ENCODE results near the gene SMARCE1.

SMARCE1 gene

GRCh38 chr17:40607641-40608040 is 40.0 kb downstream of the SMARCE1 start:
- H3K27me3 ChIP-seq (replicated peaks; ENCODE audit: control insufficient read depth, insufficient read depth, low read length): no peaks in the 10 kb centered on the region
- no peaks in the 10 kb centered on the region for H3K9me3 ChIP-seq (ENCODE audit: control insufficient read depth, low read length)
- DNase-seq (ENCODE audit: low read depth): no peak
- peaks cover 3% of the 10 kb centered on the region for H3K4me1 ChIP-seq (ENCODE audit: control insufficient read depth, insufficient read depth, low read length)
- no peak overlapping the region for H3K4me3 ChIP-seq (ENCODE audit: low read length)
- H3K9ac ChIP-seq (ENCODE audit: low read length): no peak overlapping the region
- H3K36me3 ChIP-seq (ENCODE audit: control insufficient read depth, insufficient read depth, low read length, severe bottlenecking): no peaks in the 10 kb centered on the region

- Histone ChIP-seq H3K36me3 (ENCODE audit: control insufficient read depth, insufficient read depth, low read length, severe bottlenecking) (no peaks in the 10 kb centered on the region), H3K9me3 (ENCODE audit: control insufficient read depth, low read length) (no peaks in the 10 kb centered on the region), H3K9ac (ENCODE audit: low read length) (no peak overlapping the region), H3K4me3 (ENCODE audit: low read length) (no peak overlapping the region), H3K4me1 (ENCODE audit: control insufficient read depth, insufficient read depth, low read length) (peaks cover 3% of the 10 kb centered on the region), H3K27me3 (replicated peaks; ENCODE audit: control insufficient read depth, insufficient read depth, low read length) (no peaks in the 10 kb centered on the region)
- DNase-seq (ENCODE audit: low read depth): no peak
Measured at GRCh38 chr17:40606548-40607353, 40.9 kb downstream of the SMARCE1 start.

GRCh38 chr17:40605306-40605705 is 42.3 kb downstream of the SMARCE1 start:
- H3K9ac ChIP-seq (ENCODE audit: low read length): no peak overlapping the region
- H3K4me1 ChIP-seq (ENCODE audit: control insufficient read depth, insufficient read depth, low read length): peaks cover 3% of the 10 kb centered on the region
- H3K36me3 ChIP-seq (ENCODE audit: control insufficient read depth, insufficient read depth, low read length, severe bottlenecking): no peaks in the 10 kb centered on the region
- DNase-seq (ENCODE audit: low read depth): no peak
- H3K9me3 ChIP-seq (ENCODE audit: control insufficient read depth, low read length): no peaks in the 10 kb centered on the region
- H3K4me3 ChIP-seq (ENCODE audit: low read length): no peak overlapping the region
- H3K27me3 ChIP-seq (replicated peaks; ENCODE audit: control insufficient read depth, insufficient read depth, low read length): no peaks in the 10 kb centered on the region

GRCh38 chr17:40604327-40605080 is 43.1 kb downstream of the SMARCE1 start:
- Histone ChIP-seq H3K9me3 (ENCODE audit: control insufficient read depth, low read length) (no peaks in the 10 kb centered on the region), H3K4me1 (ENCODE audit: control insufficient read depth, insufficient read depth, low read length) (peaks cover 5% of the 10 kb centered on the region), H3K4me3 (ENCODE audit: low read length) (no peak overlapping the region), H3K27me3 (replicated peaks; ENCODE audit: control insufficient read depth, insufficient read depth, low read length) (no peaks in the 10 kb centered on the region), H3K9ac (ENCODE audit: low read length) (no peak overlapping the region), H3K36me3 (ENCODE audit: control insufficient read depth, insufficient read depth, low read length, severe bottlenecking) (no peaks in the 10 kb centered on the region)
- no peak for DNase-seq (ENCODE audit: low read depth)

DNA sequence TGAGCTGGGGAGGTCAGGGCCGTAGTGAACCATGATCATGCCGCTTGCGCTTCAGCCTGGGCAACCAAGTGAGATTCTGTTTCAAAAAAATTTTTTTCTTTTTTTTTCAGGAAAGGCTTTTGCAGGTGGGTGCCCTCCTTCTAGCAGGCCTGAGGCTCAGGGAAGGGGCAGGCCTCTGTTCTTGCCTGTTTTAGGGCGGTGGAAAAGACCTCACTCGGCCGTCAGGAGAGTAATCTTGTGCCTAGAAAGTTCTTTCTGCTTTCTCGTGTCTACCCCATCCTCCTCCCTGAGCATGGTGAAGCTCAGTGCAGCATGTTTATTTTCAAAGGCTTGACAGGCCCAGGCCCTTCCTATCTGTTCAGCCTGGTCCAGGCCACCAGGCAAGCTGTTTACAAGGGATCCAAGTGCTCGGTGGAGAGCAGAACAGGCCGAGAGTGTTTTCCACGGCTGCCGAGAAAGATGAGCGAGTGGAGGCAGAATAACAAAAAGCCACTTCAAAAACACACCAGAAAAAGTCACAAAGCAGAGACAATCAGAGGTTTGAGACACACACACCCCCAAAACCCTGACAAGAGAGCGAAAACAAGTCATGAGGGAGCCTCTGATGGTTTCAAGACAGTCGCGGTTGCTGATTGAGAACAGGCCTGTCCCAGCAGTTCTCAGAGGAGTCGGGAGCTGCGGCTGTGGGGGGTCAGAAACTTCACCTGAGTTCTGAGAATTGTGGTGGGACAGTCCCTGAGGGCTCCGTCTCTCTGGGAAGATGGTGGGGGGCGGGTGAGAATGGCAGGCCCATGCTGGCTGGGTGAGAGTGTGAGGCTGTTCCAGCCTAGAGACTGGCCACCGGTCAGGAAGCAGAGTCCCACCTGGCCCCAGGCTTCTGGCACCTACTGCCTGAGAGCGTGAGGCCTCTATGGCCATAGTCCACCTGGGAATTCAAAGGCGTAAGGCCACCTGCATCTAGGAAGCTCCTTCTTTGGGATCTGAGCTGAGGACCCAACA is 44.9 kb downstream of the SMARCE1 start:
- Histone ChIP-seq H3K36me3 (ENCODE audit: control insufficient read depth, insufficient read depth, low read length, severe bottlenecking) (no peaks in the 10 kb centered on the region), H3K4me1 (ENCODE audit: control insufficient read depth, insufficient read depth, low read length) (peaks cover 11% of the 10 kb centered on the region), H3K9me3 (ENCODE audit: control insufficient read depth, low read length) (no peaks in the 10 kb centered on the region), H3K4me3 (ENCODE audit: low read length) (no peak overlapping the region), H3K27me3 (replicated peaks; ENCODE audit: control insufficient read depth, insufficient read depth, low read length) (no peaks in the 10 kb centered on the region), H3K9ac (ENCODE audit: low read length) (no peak overlapping the region)
- no peak for DNase-seq (ENCODE audit: low read depth)

- DNase-seq (ENCODE audit: low read depth): no peak
- Histone ChIP-seq H3K27me3 (replicated peaks; ENCODE audit: control insufficient read depth, insufficient read depth, low read length) (no peaks in the 10 kb centered on the region), H3K4me1 (ENCODE audit: control insufficient read depth, insufficient read depth, low read length) (peaks cover 14% of the 10 kb centered on the region), H3K4me3 (ENCODE audit: low read length) (no peak overlapping the region), H3K36me3 (ENCODE audit: control insufficient read depth, insufficient read depth, low read length, severe bottlenecking) (no peaks in the 10 kb centered on the region), H3K9ac (ENCODE audit: low read length) (no peak overlapping the region), H3K9me3 (ENCODE audit: control insufficient read depth, low read length) (no peaks in the 10 kb centered on the region)
Measured at GRCh38 chr17:40600486-40601046, 47.1 kb downstream of the SMARCE1 start.

GRCh38 chr17:40599468-40599763 is 48.2 kb downstream of the SMARCE1 start:
- Histone ChIP-seq H3K36me3 (ENCODE audit: control insufficient read depth, insufficient read depth, low read length, severe bottlenecking) (no peaks in the 10 kb centered on the region), H3K4me1 (ENCODE audit: control insufficient read depth, insufficient read depth, low read length) (peaks cover 14% of the 10 kb centered on the region), H3K4me3 (ENCODE audit: low read length) (no peak overlapping the region), H3K9ac (ENCODE audit: low read length) (no peak overlapping the region), H3K27me3 (replicated peaks; ENCODE audit: control insufficient read depth, insufficient read depth, low read length) (no peaks in the 10 kb centered on the region), H3K9me3 (ENCODE audit: control insufficient read depth, low read length) (no peaks in the 10 kb centered on the region)
- no peak for DNase-seq (ENCODE audit: low read depth)

GRCh38 chr17:40598619-40599467 is 48.8 kb downstream of the SMARCE1 start:
- no peak overlapping the region for H3K4me3 ChIP-seq (ENCODE audit: low read length)
- H3K4me1 ChIP-seq (ENCODE audit: control insufficient read depth, insufficient read depth, low read length): peaks cover 11% of the 10 kb centered on the region
- DNase-seq (ENCODE audit: low read depth): no peak

GRCh38 chr17:40598301-40598618 is 49.4 kb downstream of the SMARCE1 start:
- Histone ChIP-seq H3K27me3 (replicated peaks; ENCODE audit: control insufficient read depth, insufficient read depth, low read length) (no peaks in the 10 kb centered on the region), H3K4me3 (ENCODE audit: low read length) (no peak overlapping the region), H3K9ac (ENCODE audit: low read length) (no peak overlapping the region), H3K9me3 (ENCODE audit: control insufficient read depth, low read length) (no peaks in the 10 kb centered on the region), H3K36me3 (ENCODE audit: control insufficient read depth, insufficient read depth, low read length, severe bottlenecking) (no peaks in the 10 kb centered on the region), H3K4me1 (ENCODE audit: control insufficient read depth, insufficient read depth, low read length) (peaks cover 11% of the 10 kb centered on the region)
- DNase-seq (ENCODE audit: low read depth): no peak

More at GRCh38 chr17:40598619-40599467, 48.8 kb downstream of the SMARCE1 start:
- H3K27me3 ChIP-seq (replicated peaks; ENCODE audit: control insufficient read depth, insufficient read depth, low read length): no peaks in the 10 kb centered on the region
- no peak overlapping the region for H3K9ac ChIP-seq (ENCODE audit: low read length)
- H3K36me3 ChIP-seq (ENCODE audit: control insufficient read depth, insufficient read depth, low read length, severe bottlenecking): no peaks in the 10 kb centered on the region
- H3K9me3 ChIP-seq (ENCODE audit: control insufficient read depth, low read length): no peaks in the 10 kb centered on the region

- no peaks in the 10 kb centered on the region for H3K36me3 ChIP-seq (ENCODE audit: control insufficient read depth, insufficient read depth, low read length, severe bottlenecking)
- peaks cover 11% of the 10 kb centered on the region for H3K4me1 ChIP-seq (ENCODE audit: control insufficient read depth, insufficient read depth, low read length)
- H3K4me3 ChIP-seq (ENCODE audit: low read length): no peak overlapping the region
- H3K9me3 ChIP-seq (ENCODE audit: control insufficient read depth, low read length): no peaks in the 10 kb centered on the region
- no peaks in the 10 kb centered on the region for H3K27me3 ChIP-seq (replicated peaks; ENCODE audit: control insufficient read depth, insufficient read depth, low read length)
- no peak for DNase-seq (ENCODE audit: low read depth)
- H3K9ac ChIP-seq (ENCODE audit: low read length): no peak overlapping the region
Measured at GRCh38 chr17:40597556-40598300, 49.9 kb downstream of the SMARCE1 start.

Measured in adipocyte (in vitro differentiated cells).